Liver (tissue), 9 donors: Measurements from ENCODE around the gene FAM13B. TPM values are rescaled to one million over a fixed set of nuclear protein-coding genes. Genes with fewer than 3 reads are reported as not detected.

Experiments used
- DNase-seq: peaks from one replicate; pipeline ENCODE4 v3.0.0-alpha.2; 2017; ENCODE audit warnings: low spot score
- H3K27ac ChIP-seq, 2 donors: one replicate each; pipeline ENCODE4 v1.7.0; 2013; ENCODE audit warnings: inconsistent platforms in 2 of 2, low read length in 2 of 2, control low read depth in 1 of 2, low read depth in 1 of 2, mild to moderate bottlenecking in 1 of 2
- H3K27me3 ChIP-seq, 4 donors: one replicate each; pipeline versions ENCODE4 v1.6.1 to v1.7.0; 2013; ENCODE audit warnings: low read length in 3 of 4, inconsistent platforms in 1 of 4, mild to moderate bottlenecking in 1 of 4, moderate library complexity in 1 of 4; ENCODE audit not compliant: control insufficient read depth in 4 of 4, insufficient read depth in 4 of 4
- H3K36me3 ChIP-seq, 4 donors: one replicate each; pipeline versions ENCODE4 v1.6.1 to v1.7.0; 2013; ENCODE audit warnings: low read length in 3 of 4, mild to moderate bottlenecking in 3 of 4, low read depth in 1 of 4, moderate library complexity in 1 of 4; ENCODE audit not compliant: control insufficient read depth in 4 of 4, insufficient read depth in 3 of 4
- H3K4me1 ChIP-seq, 4 donors: one replicate each; pipeline versions ENCODE4 v1.6.1 to v1.7.0; 2013; ENCODE audit warnings: low read length in 3 of 4, mild to moderate bottlenecking in 3 of 4, moderate library complexity in 1 of 4; ENCODE audit not compliant: control insufficient read depth in 4 of 4, insufficient read depth in 4 of 4
- H3K4me3 ChIP-seq, 3 donors: one replicate each; pipeline versions ENCODE4 v1.6.1 to v1.7.0; 2013; ENCODE audit warnings: low read length in 3 of 3, control low read depth in 1 of 3, low read depth in 1 of 3, mild to moderate bottlenecking in 1 of 3
- H3K9ac ChIP-seq, 2 donors: one replicate each; pipeline ENCODE4 v1.7.0; 2013; ENCODE audit warnings: low read length in 2 of 2, mild to moderate bottlenecking in 2 of 2, moderate library complexity in 2 of 2, control low read depth in 1 of 2, low read depth in 1 of 2
- H3K9me3 ChIP-seq, 4 donors: one replicate each; pipeline versions ENCODE4 v1.6.1 to v1.7.0; 2013; ENCODE audit warnings: low read length in 3 of 4; ENCODE audit not compliant: control insufficient read depth in 4 of 4
- EGR1 ChIP-seq, 2 donors: IDR thresholded peaks; 2 replicates each; pipeline ENCODE4 v1.6.1; 2016 to 2018; ENCODE audit warnings: antibody characterized with exemption in 2 of 2, low read depth in 2 of 2
- FOXA1 ChIP-seq: IDR thresholded peaks from 2 replicates; pipeline ENCODE4 v1.6.1; 2016; ENCODE audit warnings: antibody characterized with exemption
- GABPA ChIP-seq, 2 donors: IDR thresholded peaks in 1 of 2; conservative IDR thresholded peaks in 1 of 2; 2 replicates each; pipeline ENCODE4 v1.6.1; 2016; ENCODE audit warnings: antibody characterized with exemption in 2 of 2, mild to moderate bottlenecking in 1 of 2, moderate library complexity in 1 of 2
- HNF4A ChIP-seq, 2 donors: conservative IDR thresholded peaks; 2 replicates each; pipeline ENCODE4 v1.6.1; 2016; ENCODE audit warnings: antibody characterized with exemption in 2 of 2, mild to moderate bottlenecking in 2 of 2
- HNF4G ChIP-seq: IDR thresholded peaks from 2 replicates; pipeline ENCODE4 v1.6.1; 2016; ENCODE audit warnings: antibody characterized with exemption
- JUND ChIP-seq, 2 donors: IDR thresholded peaks; 2 replicates each; pipeline ENCODE4 v1.6.1; 2016; ENCODE audit warnings: antibody characterized with exemption in 2 of 2
- NR2F2 ChIP-seq: IDR thresholded peaks from 2 replicates; pipeline ENCODE4 v1.6.1; 2016; ENCODE audit warnings: antibody characterized with exemption
- TAF1 ChIP-seq: conservative IDR thresholded peaks from 2 replicates; pipeline ENCODE4 v1.6.1; 2016; ENCODE audit warnings: antibody characterized with exemption, mild to moderate bottlenecking
- YY1 ChIP-seq: IDR thresholded peaks from 2 replicates; pipeline ENCODE4 v1.6.1; 2016; ENCODE audit warnings: antibody characterized with exemption, mild to moderate bottlenecking
- WGBS: extraction: QIAGEN DNeasy Blood & Tissue Kit; methylation state at CpG from one replicate; pipeline ENCODE4 v1.1.7; 2013; 5-methylcytosine and 5-hydroxymethylcytosine counted together
- polyA plus RNA-seq, 2 donors: library from polyadenylated mRNA; stranded (reverse) in 1 of 2; unstranded in 1 of 2; fragments of 200-250 nt in 1 of 2; fragments of >200 nt in 1 of 2; fragmentation: Nextera tagmentation in 1 of 2; extraction: Ambion mirVana in 1 of 2; gene quantifications; one replicate each; pipeline versions ENCODE4 v1.2.1 to v1.2.3, GENCODE V29; 2013 to 2015
- total RNA-seq, 2 donors: library from RNA; depleted of rRNA; stranded (reverse); fragments of >200 nt; gene quantifications; one replicate each; pipeline ENCODE4 v1.2.3, GENCODE V29; 2014
- TF ChIP-seq, protein P1 (sequence below): IDR thresholded peaks from 2 replicates; pipeline ENCODE4 v1.6.1; 2016; ENCODE audit warnings: antibody characterized with exemption
- TF ChIP-seq, protein P2 (sequence below): fragments of 150-350 bp; IDR thresholded peaks from 2 replicates; pipeline ENCODE4 v1.5.1; 2017; ENCODE audit warnings: improper control_type of control experiment, low read depth, low read length; ENCODE audit not compliant: missing input control
- TF ChIP-seq, protein P3 (sequence below): IDR thresholded peaks from 2 replicates; pipeline ENCODE4 v1.6.1; 2016; ENCODE audit warnings: antibody characterized with exemption
- TF ChIP-seq, protein P4 (sequence below): IDR thresholded peaks from 2 replicates; pipeline ENCODE4 v1.6.1; 2016; ENCODE audit warnings: antibody characterized with exemption, mild to moderate bottlenecking
- donor health status: healthy.
- donor health status: healthy.
- donor health status: healthy.
- donor health status: healthy.
- donor health status: healthy.

Gene FAM13B
- total and polyA plus RNA-seq, 4 donors, result 4.3 to 19.0 (median 10.8) TPM

DNA sequence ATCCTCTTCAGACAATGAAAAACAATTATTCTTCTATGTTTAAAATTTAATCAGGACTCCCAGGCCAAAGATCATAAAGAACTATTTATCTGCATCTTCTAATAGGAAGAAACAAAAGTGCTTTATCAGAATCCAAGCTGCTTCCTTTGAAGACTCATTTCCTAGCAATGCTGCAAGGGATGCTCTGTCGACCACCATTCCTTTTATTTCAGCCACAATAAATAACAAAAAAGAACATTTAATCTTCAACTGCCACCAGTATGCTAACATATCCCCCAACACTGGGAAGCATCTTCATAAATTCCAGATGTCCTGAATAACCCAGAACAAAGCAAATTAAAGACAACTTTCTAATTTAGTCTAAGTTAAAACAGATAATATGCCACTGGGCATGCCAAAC is 74.9 kb downstream of the FAM13B start:
- H3K4me3 ChIP-seq, result no peak overlapping the region
- H3K27ac ChIP-seq, result no peak overlapping the region
- no peaks in the 10 kb centered on the region for H3K27me3 ChIP-seq
- DNase-seq, result no peak
- no peaks in the 10 kb centered on the region for H3K9me3 ChIP-seq
- H3K36me3 ChIP-seq, result peaks cover 3 to 22% (median 10%) of the 10 kb centered on the region in 4 donors
- no peak overlapping the region for H3K9ac ChIP-seq
- no peaks in the 10 kb centered on the region for H3K4me1 ChIP-seq
- no peak for TF ChIP-seq HNF4G
- TF ChIP-seq YY1, result no peak
- no peak for TF ChIP-seq NR2F2
- TF ChIP-seq, protein P1, sequence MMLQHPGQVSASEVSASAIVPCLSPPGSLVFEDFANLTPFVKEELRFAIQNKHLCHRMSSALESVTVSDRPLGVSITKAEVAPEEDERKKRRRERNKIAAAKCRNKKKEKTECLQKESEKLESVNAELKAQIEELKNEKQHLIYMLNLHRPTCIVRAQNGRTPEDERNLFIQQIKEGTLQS, result no peak
- TF ChIP-seq GABPA (IDR thresholded peaks at IDR 0.05 in 1 of 2, conservative IDR thresholded peaks at IDR 0.05 in 1 of 2), result no peak
- no peak for TF ChIP-seq TAF1
- TF ChIP-seq, protein P2, sequence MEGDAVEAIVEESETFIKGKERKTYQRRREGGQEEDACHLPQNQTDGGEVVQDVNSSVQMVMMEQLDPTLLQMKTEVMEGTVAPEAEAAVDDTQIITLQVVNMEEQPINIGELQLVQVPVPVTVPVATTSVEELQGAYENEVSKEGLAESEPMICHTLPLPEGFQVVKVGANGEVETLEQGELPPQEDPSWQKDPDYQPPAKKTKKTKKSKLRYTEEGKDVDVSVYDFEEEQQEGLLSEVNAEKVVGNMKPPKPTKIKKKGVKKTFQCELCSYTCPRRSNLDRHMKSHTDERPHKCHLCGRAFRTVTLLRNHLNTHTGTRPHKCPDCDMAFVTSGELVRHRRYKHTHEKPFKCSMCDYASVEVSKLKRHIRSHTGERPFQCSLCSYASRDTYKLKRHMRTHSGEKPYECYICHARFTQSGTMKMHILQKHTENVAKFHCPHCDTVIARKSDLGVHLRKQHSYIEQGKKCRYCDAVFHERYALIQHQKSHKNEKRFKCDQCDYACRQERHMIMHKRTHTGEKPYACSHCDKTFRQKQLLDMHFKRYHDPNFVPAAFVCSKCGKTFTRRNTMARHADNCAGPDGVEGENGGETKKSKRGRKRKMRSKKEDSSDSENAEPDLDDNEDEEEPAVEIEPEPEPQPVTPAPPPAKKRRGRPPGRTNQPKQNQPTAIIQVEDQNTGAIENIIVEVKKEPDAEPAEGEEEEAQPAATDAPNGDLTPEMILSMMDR, result no peak
- no peak for TF ChIP-seq JUND (IDR thresholded peaks at IDR 0.05)
- TF ChIP-seq, protein P3, sequence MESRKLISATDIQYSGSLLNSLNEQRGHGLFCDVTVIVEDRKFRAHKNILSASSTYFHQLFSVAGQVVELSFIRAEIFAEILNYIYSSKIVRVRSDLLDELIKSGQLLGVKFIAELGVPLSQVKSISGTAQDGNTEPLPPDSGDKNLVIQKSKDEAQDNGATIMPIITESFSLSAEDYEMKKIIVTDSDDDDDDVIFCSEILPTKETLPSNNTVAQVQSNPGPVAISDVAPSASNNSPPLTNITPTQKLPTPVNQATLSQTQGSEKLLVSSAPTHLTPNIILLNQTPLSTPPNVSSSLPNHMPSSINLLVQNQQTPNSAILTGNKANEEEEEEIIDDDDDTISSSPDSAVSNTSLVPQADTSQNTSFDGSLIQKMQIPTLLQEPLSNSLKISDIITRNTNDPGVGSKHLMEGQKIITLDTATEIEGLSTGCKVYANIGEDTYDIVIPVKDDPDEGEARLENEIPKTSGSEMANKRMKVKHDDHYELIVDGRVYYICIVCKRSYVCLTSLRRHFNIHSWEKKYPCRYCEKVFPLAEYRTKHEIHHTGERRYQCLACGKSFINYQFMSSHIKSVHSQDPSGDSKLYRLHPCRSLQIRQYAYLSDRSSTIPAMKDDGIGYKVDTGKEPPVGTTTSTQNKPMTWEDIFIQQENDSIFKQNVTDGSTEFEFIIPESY, result no peak
- TF ChIP-seq, protein P4, sequence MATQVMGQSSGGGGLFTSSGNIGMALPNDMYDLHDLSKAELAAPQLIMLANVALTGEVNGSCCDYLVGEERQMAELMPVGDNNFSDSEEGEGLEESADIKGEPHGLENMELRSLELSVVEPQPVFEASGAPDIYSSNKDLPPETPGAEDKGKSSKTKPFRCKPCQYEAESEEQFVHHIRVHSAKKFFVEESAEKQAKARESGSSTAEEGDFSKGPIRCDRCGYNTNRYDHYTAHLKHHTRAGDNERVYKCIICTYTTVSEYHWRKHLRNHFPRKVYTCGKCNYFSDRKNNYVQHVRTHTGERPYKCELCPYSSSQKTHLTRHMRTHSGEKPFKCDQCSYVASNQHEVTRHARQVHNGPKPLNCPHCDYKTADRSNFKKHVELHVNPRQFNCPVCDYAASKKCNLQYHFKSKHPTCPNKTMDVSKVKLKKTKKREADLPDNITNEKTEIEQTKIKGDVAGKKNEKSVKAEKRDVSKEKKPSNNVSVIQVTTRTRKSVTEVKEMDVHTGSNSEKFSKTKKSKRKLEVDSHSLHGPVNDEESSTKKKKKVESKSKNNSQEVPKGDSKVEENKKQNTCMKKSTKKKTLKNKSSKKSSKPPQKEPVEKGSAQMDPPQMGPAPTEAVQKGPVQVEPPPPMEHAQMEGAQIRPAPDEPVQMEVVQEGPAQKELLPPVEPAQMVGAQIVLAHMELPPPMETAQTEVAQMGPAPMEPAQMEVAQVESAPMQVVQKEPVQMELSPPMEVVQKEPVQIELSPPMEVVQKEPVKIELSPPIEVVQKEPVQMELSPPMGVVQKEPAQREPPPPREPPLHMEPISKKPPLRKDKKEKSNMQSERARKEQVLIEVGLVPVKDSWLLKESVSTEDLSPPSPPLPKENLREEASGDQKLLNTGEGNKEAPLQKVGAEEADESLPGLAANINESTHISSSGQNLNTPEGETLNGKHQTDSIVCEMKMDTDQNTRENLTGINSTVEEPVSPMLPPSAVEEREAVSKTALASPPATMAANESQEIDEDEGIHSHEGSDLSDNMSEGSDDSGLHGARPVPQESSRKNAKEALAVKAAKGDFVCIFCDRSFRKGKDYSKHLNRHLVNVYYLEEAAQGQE, result no peak
- no peak for TF ChIP-seq HNF4A (conservative IDR thresholded peaks at IDR 0.05)
- 78% methylated on average over 1 of the region's 1 CpG for WGBS

DNA sequence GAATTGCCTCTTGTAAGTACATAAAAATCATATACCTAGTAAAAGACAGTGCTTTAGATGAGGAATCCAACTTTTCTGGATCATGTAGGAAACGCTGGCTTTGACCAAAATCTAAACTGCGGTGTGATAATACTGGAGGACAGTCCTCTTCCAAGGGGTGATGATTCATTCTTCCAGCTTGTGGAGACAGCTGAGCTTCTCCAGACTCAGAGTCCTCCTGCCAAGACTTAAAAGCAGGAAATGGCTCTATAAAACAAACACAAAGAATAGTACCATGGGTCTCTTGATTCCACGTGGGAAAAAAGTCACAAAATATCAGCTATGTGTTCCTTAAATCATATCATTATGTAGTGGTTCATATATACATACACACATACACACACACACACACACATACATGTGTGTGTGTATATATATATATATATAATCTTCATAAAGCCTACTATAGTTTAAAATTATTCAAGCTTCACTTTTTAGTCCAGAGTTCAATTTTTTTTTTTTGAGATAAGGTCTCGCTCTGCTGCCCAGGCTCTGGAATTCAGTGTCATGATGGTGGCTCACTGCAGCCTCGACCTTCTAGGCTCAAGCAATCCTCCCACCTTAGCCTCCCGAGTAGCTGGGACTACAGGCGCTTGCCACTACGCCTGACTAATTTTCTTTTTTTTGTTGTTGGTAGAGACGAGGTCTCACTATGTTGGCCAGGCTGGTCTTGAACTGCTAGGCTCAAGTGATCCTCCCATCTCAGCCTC is 78.6 kb downstream of the FAM13B start:
- DNase-seq, result no peak
- Histone ChIP-seq H3K27me3 (no peaks in the 10 kb centered on the region), H3K9me3 (no peaks in the 10 kb centered on the region), H3K4me1 (no peaks in the 10 kb centered on the region), H3K27ac (no peak overlapping the region), H3K4me3 (no peak overlapping the region), H3K36me3 (peaks cover 3 to 19% (median 14%) of the 10 kb centered on the region in 4 donors), H3K9ac (no peak overlapping the region)
- 90% methylated on average over 9 of the region's 9 CpGs for WGBS
- TF ChIP-seq JUND (IDR thresholded peaks at IDR 0.05) (peak; percentile 50 to 68), EGR1 (IDR thresholded peaks at IDR 0.05; ENCODE audit: low read depth in 2 of 2) (no peak), HNF4A (conservative IDR thresholded peaks at IDR 0.05) (no peak), FOXA1 (no peak)
- TF ChIP-seq, protein P4, result no peak
- TF ChIP-seq, protein P1, result no peak
